ENCODE data around the gene DTX1. TPM values are rescaled to one million over a fixed set of nuclear protein-coding genes. Genes with fewer than 3 reads are reported as not detected.

The DTX1 gene
- polyA plus RNA-seq, 1 donor (not counting 4 experiments of a cell fraction or from before 2014, with no cell fraction given) = not detected

GRCh38 chr12:113129664-113130456 is 73.3 kb downstream of the DTX1 start:
- Histone ChIP-seq H3K9me3 (ENCODE audit: control insufficient read depth, low read depth, low read length) (no peaks in the 10 kb centered on the region), H3K27ac (ENCODE audit: control insufficient read depth, insufficient read depth, low read length) (no peak overlapping the region), H3K9me1 (ENCODE audit: control insufficient read depth, extremely low read depth, insufficient read depth, low read length) (no peaks in the 10 kb centered on the region), H3K79me2 (ENCODE audit: control insufficient read depth, insufficient read depth, low read length) (no peaks in the 10 kb centered on the region), H3K4me3 (ENCODE audit: control insufficient read depth in 2 of 3, extremely low read depth in 1 of 3, insufficient read depth in 2 of 3, low read depth in 1 of 3, low read length in 3 of 3) (no peak overlapping the region), H3K4me2 (ENCODE audit: control insufficient read depth, extremely low read depth, insufficient read depth, low read depth, low read length) (no peak overlapping the region), H3K36me3 (ENCODE audit: control insufficient read depth in 2 of 2, extremely low read depth in 1 of 2, insufficient read depth in 2 of 2, low read length in 2 of 2) (no peaks in the 10 kb centered on the region), H4K20me1 (ENCODE audit: control insufficient read depth, extremely low read depth, insufficient read depth, low read length) (no peaks in the 10 kb centered on the region), H3K27me3 (ENCODE audit: control insufficient read depth, extremely low read depth, insufficient read depth, low read length) (peaks cover 7% of the 10 kb centered on the region), H2AFZ (ENCODE audit: control insufficient read depth, low read length) (no peak overlapping the region), H3K9ac (ENCODE audit: control insufficient read depth, extremely low read depth, insufficient read depth, low read length) (no peak overlapping the region), H3K4me1 (ENCODE audit: control insufficient read depth, extremely low read depth, insufficient read depth, low read length) (no peaks in the 10 kb centered on the region)
- no peak for TF ChIP-seq EZH2 (IDR thresholded peaks at IDR 0.05; ENCODE audit: low read length)
- no peak for TF ChIP-seq CTCF (optimal IDR thresholded peaks at IDR 0.05 in 1 of 3, IDR thresholded peaks at IDR 0.05 in 1 of 3, conservative IDR thresholded peaks at IDR 0.05 in 1 of 3; ENCODE audit: extremely low read depth in 1 of 3, insufficient read depth in 2 of 3, low read length in 3 of 3)
- dilution Hi-C loops (cut with MboI; ENCODE audit: extremely low pct_ligation_motif_present, low sequenced_read_pairs) = no loop called here
- FAIRE-seq = no peak
- no peak for DNase-seq (ENCODE audit: low read depth, low spot score)

- no peak for DNase-seq (ENCODE audit: low read depth, low spot score)
- TF ChIP-seq CTCF (optimal IDR thresholded peaks at IDR 0.05 in 1 of 3, IDR thresholded peaks at IDR 0.05 in 1 of 3, conservative IDR thresholded peaks at IDR 0.05 in 1 of 3; ENCODE audit: extremely low read depth in 1 of 3, insufficient read depth in 2 of 3, low read length in 3 of 3) (peak in 1 of 3 experiments; percentile 35), EZH2 (IDR thresholded peaks at IDR 0.05; ENCODE audit: low read length) (no peak)
- no peak overlapping the region for H2AFZ ChIP-seq (ENCODE audit: control insufficient read depth, low read length)
Measured at GRCh38 chr12:113130457-113131135, 74.1 kb downstream of the DTX1 start.

More at GRCh38 chr12:113130457-113131135, 74.1 kb downstream of the DTX1 start:
- Histone ChIP-seq H3K4me1 (ENCODE audit: control insufficient read depth, extremely low read depth, insufficient read depth, low read length) (no peaks in the 10 kb centered on the region), H3K9ac (ENCODE audit: control insufficient read depth, extremely low read depth, insufficient read depth, low read length) (no peak overlapping the region), H3K4me2 (ENCODE audit: control insufficient read depth, extremely low read depth, insufficient read depth, low read depth, low read length) (no peak overlapping the region), H3K9me3 (ENCODE audit: control insufficient read depth, low read depth, low read length) (no peaks in the 10 kb centered on the region), H4K20me1 (ENCODE audit: control insufficient read depth, extremely low read depth, insufficient read depth, low read length) (no peaks in the 10 kb centered on the region), H3K4me3 (ENCODE audit: control insufficient read depth in 2 of 3, extremely low read depth in 1 of 3, insufficient read depth in 2 of 3, low read depth in 1 of 3, low read length in 3 of 3) (no peak overlapping the region), H3K36me3 (ENCODE audit: control insufficient read depth in 2 of 2, extremely low read depth in 1 of 2, insufficient read depth in 2 of 2, low read length in 2 of 2) (no peaks in the 10 kb centered on the region), H3K27ac (ENCODE audit: control insufficient read depth, insufficient read depth, low read length) (no peak overlapping the region), H3K9me1 (ENCODE audit: control insufficient read depth, extremely low read depth, insufficient read depth, low read length) (no peaks in the 10 kb centered on the region), H3K27me3 (ENCODE audit: control insufficient read depth, extremely low read depth, insufficient read depth, low read length) (peaks cover 8% of the 10 kb centered on the region), H3K79me2 (ENCODE audit: control insufficient read depth, insufficient read depth, low read length) (no peaks in the 10 kb centered on the region)
- dilution Hi-C loops (cut with MboI; ENCODE audit: extremely low pct_ligation_motif_present, low sequenced_read_pairs) = no loop called here
- FAIRE-seq = no peak

All from keratinocyte (primary cell).